ENCODE measurements around the gene LRRC25. TPM values are rescaled to one million over a fixed set of nuclear protein-coding genes. Genes with fewer than 3 reads are reported as not detected.

The LRRC25 gene
- total RNA-seq, 1 experiment from 2014 or later: not detected

GRCh38 chr19:18392417-18392816, 5.0 kb downstream of the LRRC25 start:
- peaks cover 10% of the 10 kb centered on the region for H3K4me1 Mint-ChIP-seq (ENCODE audit: insufficient read depth, unreplicated experiment)
- no TSS peak for BruUV-seq (replicated peaks)
- intact Hi-C loops (cut with micrococcal nuclease): no loop called here
- H3K27ac Mint-ChIP-seq (ENCODE audit: low read depth, unreplicated experiment): no peak overlapping the region
- H3K27me3 Mint-ChIP-seq (ENCODE audit: insufficient read depth, unreplicated experiment): no peaks in the 10 kb centered on the region
- no peak for DNase-seq (ENCODE audit: unreplicated experiment)
- H3K9me3 Mint-ChIP-seq (ENCODE audit: unreplicated experiment): no peaks in the 10 kb centered on the region
- ChIA-PET POLR2A (interaction anchor here (1.5 kb wide), 2 partner anchors 10 to 113 kb away, joined by 3 to 4 read pairs; no protein-coding TSS in a partner anchor), CTCF (interaction anchor here (1.7 to 5.5 kb wide), 2 partner anchors 9 to 43 kb away, joined by 5 to 38 read pairs; no protein-coding TSS in a partner anchor)
- TF ChIP-seq CTCF (IDR thresholded peaks at IDR 0.05; ENCODE audit: unreplicated experiment): no peak
- H3K4me3 Mint-ChIP-seq (ENCODE audit: unreplicated experiment): no peak overlapping the region
- peaks cover 32% of the 10 kb centered on the region for H3K36me3 Mint-ChIP-seq (ENCODE audit: insufficient read depth, unreplicated experiment)

DNA sequence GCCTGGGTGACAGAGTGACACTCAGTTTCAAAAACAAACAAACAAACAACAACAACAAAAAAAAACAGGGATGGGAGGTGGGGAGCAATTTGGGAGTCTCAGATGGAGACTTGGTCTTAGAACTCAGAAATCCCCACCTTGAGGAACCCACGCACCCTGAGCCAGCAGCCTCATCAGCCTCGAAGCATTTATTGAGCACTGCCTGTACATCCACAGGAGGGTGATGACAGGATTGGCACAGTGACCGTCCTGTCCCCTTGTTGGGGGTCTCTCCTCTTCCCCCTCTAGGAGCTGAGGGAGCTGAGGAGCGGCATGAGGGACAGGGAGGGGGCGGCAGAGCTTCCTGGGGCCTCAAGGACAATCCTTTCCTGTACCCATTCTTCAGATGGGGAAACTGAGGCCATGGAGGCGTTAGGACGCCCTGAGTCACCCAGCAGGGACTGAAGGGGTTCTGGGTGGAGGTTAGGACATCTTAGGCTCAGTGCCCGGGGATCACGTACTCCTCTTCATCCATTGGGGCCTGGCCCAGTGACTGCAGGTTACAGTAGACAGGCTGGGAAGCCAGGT, 5.8 kb downstream of the LRRC25 start:
- Mint-ChIP-seq H3K27ac (ENCODE audit: low read depth, unreplicated experiment) (no peak overlapping the region), H3K36me3 (ENCODE audit: insufficient read depth, unreplicated experiment) (peaks cover 36% of the 10 kb centered on the region), H3K9me3 (ENCODE audit: unreplicated experiment) (no peaks in the 10 kb centered on the region), H3K4me3 (ENCODE audit: unreplicated experiment) (no peak overlapping the region), H3K27me3 (ENCODE audit: insufficient read depth, unreplicated experiment) (no peaks in the 10 kb centered on the region), H3K4me1 (ENCODE audit: insufficient read depth, unreplicated experiment) (peaks cover 12% of the 10 kb centered on the region)
- intact Hi-C loops (cut with micrococcal nuclease): no loop called here
- ChIA-PET CTCF (interaction anchor here (0.6 to 5.5 kb wide), 6 partner anchors 10 to 126 kb away, joined by 3 to 38 read pairs (median 4); no protein-coding TSS in a partner anchor), POLR2A (interaction anchor here (0.5 to 1.6 kb wide), 5 partner anchors 9 to 180 kb away, joined by 3 to 7 read pairs (median 3); partner anchors contain the start of genes SSBP4 and UBA52)
- DNase-seq (ENCODE audit: unreplicated experiment): no peak
- TF ChIP-seq CTCF (IDR thresholded peaks at IDR 0.05; ENCODE audit: unreplicated experiment): no peak
- no TSS peak for BruUV-seq (replicated peaks)

DNA sequence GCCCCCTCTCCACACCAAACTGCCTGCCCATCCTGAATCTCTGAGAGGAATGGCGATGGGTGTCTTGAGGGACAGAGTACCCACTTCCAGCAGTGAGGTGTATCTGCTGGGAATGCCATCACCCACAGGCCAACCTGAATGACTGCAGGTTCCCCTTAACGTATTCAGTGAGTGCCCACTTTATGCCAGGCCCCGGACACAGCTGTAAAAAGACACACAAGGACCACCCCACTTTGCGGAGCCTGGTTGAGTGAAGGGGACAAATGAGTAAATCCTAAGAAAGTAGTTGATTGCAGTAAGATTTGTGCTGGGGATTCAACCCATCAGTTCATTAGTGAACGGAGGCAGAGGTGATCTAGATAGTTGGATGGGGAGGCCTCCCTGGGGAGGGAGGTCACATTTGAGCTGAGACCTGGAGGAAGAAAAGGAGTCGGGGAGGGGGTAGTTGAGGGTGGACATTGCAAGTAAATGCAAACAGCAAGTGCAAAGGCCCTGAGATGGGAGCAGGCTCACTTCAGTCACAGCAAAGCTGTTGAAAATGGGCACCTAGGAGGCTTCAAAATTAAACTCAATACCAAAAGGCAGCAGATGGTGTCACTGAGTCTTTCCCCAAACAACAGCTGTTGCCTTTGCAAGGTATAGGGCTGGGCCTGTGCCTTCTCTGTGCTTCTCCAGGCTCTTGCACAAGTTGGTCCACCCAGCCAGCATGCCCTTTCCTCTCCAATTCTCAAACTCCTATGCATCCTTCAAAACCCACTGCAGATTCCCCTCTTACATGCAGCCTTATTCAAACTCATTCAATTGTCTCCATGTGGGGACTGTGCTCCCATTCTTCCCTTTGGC, 7.1 kb downstream of the LRRC25 start:
- H3K4me3 Mint-ChIP-seq (ENCODE audit: unreplicated experiment): peak overlapping the region; percentile 30
- ChIA-PET POLR2A (interaction anchor here (0.7 to 5.5 kb wide), 4 partner anchors 10 to 43 kb away, joined by 3 to 44 read pairs (median 5); partner anchors contain the start of gene SSBP4), CTCF (interaction anchor here (0.6 to 5.5 kb wide), 8 partner anchors 17 to 576 kb away, joined by 3 to 61 read pairs (median 4); no protein-coding TSS in a partner anchor)
- no TSS peak for BruUV-seq (replicated peaks)
- peaks cover 20% of the 10 kb centered on the region for H3K4me1 Mint-ChIP-seq (ENCODE audit: insufficient read depth, unreplicated experiment)
- TF ChIP-seq CTCF (IDR thresholded peaks at IDR 0.05; ENCODE audit: unreplicated experiment): no peak
- intact Hi-C loops (cut with micrococcal nuclease): no loop called here
- H3K27ac Mint-ChIP-seq (ENCODE audit: low read depth, unreplicated experiment): peak overlapping the region; percentile 2
- H3K27me3 Mint-ChIP-seq (ENCODE audit: insufficient read depth, unreplicated experiment): no peaks in the 10 kb centered on the region
- DNase-seq (ENCODE audit: unreplicated experiment): peak; percentile 23
- peaks cover 43% of the 10 kb centered on the region for H3K36me3 Mint-ChIP-seq (ENCODE audit: insufficient read depth, unreplicated experiment)
- H3K9me3 Mint-ChIP-seq (ENCODE audit: unreplicated experiment): no peaks in the 10 kb centered on the region

GRCh38 chr19:18389726-18390064, 7.7 kb downstream of the LRRC25 start:
- Mint-ChIP-seq H3K4me1 (ENCODE audit: insufficient read depth, unreplicated experiment) (peaks cover 23% of the 10 kb centered on the region), H3K27ac (ENCODE audit: low read depth, unreplicated experiment) (no peak overlapping the region), H3K36me3 (ENCODE audit: insufficient read depth, unreplicated experiment) (peaks cover 43% of the 10 kb centered on the region), H3K4me3 (ENCODE audit: unreplicated experiment) (peak overlapping the region; percentile 79), H3K9me3 (ENCODE audit: unreplicated experiment) (no peaks in the 10 kb centered on the region), H3K27me3 (ENCODE audit: insufficient read depth, unreplicated experiment) (no peaks in the 10 kb centered on the region)
- intact Hi-C loops (cut with micrococcal nuclease): no loop called here
- no peak for TF ChIP-seq CTCF (IDR thresholded peaks at IDR 0.05; ENCODE audit: unreplicated experiment)
- no peak for DNase-seq (ENCODE audit: unreplicated experiment)
- no TSS peak for BruUV-seq (replicated peaks)
- POLR2A ChIA-PET: interaction anchor here (0.6 to 5.5 kb wide), 5 partner anchors 8 to 110 kb away, joined by 3 to 44 read pairs (median 6); partner anchors contain the start of genes JUND and SSBP4
- CTCF ChIA-PET: interaction anchor here (0.6 to 5.5 kb wide), 10 partner anchors 8 to 40 kb away, joined by 3 to 61 read pairs (median 8); partner anchors contain the start of gene LRRC25
